ENCODE results near the gene CRMP1.
"Not testable (repeated sequence)": the region's sequence is repeated elsewhere in the genome, so short reads cannot be mapped to it uniquely, and the experiment has no call there.

Gene CRMP1

GRCh38 chr4:5816851-5817375 is 76.0 kb downstream of the CRMP1 start:
- no peak for DNase-seq

GRCh38 chr4:5816101-5816500 is 76.8 kb downstream of the CRMP1 start:
- DNase-seq: no peak

DNA sequence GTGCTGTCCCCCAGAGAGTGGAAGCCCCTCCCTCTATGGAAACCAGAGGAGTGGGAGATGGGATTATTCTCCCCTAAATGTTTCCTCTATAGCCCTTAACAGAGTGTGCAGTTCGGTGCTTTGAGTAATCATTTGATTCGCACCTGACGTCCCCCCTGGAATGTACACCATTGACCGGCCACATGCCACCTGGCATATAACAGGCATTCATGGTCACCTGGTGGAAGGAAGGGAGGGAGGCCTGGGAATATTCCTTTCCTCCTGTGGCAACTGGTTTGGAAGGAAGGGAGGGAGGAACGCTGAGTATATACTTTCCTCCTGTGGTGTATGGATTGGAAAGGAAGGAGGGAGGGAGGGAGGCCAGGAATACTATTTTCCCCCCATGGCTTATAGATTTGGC is 77.2 kb downstream of the CRMP1 start:
- DNase-seq: no peak

- no peak for DNase-seq
Observed at GRCh38 chr4:5814421-5814820, 78.5 kb downstream of the CRMP1 start.

DNA sequence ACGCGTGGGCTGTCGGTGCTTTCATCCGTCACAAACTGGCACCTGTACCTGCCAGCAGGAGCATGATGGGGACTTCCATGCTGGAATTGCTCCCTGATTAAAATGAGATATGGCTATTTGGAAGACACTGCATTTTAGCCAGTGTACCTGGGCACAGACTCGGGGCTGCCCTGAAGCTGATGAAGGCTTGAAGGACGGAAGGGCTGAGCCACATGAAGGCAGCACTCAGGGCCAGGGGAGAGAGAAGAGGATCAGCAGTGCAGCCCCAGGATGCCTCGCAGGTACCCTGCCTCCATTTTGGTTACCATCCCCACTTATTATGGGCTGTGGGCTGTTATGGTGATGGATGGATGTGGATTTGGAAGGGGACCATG is 79.0 kb downstream of the CRMP1 start:
- no peak for DNase-seq

- DNase-seq: no peak
Observed at GRCh38 chr4:5812506-5813229, 80.2 kb downstream of the CRMP1 start.

- DNase-seq: not testable (repeated sequence)
Observed at GRCh38 chr4:5812057-5812456, 80.8 kb downstream of the CRMP1 start.

GRCh38 chr4:5810770-5811430 is 82.0 kb downstream of the CRMP1 start:
- no peak for DNase-seq

- no peak for DNase-seq
Observed at GRCh38 chr4:5810151-5810550, 82.7 kb downstream of the CRMP1 start.

GRCh38 chr4:5809216-5809776 is 83.6 kb downstream of the CRMP1 start:
- DNase-seq: no peak

GRCh38 chr4:5808081-5808741 is 84.7 kb downstream of the CRMP1 start:
- DNase-seq: no peak

GRCh38 chr4:5805270-5805669 is 87.6 kb downstream of the CRMP1 start:
- DNase-seq: no peak

DNA sequence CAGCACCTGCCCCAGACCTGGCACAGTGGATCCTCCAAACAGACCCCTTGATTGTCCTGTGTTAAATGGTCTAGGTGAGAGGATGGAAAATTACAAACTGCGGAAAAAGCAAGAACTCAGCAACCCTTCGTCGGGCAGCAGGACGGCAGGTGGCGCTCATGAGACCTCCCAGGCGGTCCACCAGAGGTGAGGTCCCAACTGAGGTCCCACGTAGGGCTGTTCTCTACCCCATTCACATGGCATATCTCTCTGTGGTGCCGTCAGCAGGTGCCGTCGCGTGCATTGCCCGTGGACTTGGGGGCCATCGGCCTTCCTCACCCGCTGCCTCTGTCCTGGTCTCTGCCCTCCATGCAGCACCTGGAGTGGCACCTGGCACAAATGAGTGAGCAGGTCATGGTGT is 88.2 kb downstream of the CRMP1 start:
- no peak for DNase-seq

GRCh38 chr4:5802565-5802964 is 90.3 kb downstream of the CRMP1 start:
- no peak for DNase-seq

GRCh38 chr4:5801696-5802095 is 91.2 kb downstream of the CRMP1 start:
- DNase-seq: no peak

- DNase-seq: no peak
Observed at GRCh38 chr4:5800496-5800895, 92.4 kb downstream of the CRMP1 start.

DNA sequence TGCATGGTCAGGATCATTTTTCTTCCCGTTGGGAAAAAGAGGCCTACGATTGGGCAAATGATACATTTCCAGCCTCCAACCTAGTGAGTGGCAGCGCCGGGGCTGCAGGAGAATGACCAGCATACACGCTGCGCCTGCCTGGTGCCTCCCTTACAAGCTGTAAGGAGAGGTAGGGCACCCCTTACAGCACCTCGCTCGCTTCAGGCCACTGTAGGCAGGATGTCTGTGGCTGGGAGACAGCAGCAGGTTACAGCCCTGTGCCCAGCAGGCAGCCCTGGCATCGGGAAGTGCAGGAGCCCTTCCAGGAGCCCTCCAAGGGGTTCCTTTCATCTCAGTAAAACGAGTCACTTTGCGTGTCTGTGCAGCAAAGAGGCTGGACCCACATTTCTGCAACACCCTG is 93.5 kb downstream of the CRMP1 start:
- DNase-seq: no peak

DNA sequence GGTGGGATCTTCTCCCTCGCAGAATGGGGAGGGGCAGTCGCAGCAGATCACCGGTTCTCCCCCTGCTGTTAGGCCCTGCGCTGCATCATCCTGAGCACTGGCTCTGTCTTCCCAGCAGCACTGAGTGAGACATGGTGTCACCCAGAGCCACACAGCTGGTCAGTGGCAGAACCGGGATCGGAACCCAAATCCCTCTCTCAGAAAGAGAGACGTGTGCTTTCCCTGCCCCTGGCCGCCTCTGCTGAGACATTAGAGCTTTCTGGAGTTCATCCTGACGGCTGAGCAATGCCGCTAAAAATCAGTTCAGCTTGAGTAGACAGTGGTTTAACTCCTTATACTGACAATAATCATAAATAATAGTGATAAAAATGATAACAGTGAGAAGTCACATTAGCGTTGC is 93.9 kb downstream of the CRMP1 start:
- DNase-seq: no peak

- DNase-seq: no peak
Observed at GRCh38 chr4:5798462-5798861, 94.4 kb downstream of the CRMP1 start.

GRCh38 chr4:5797866-5798265 is 95.0 kb downstream of the CRMP1 start:
- no peak for DNase-seq

DNA sequence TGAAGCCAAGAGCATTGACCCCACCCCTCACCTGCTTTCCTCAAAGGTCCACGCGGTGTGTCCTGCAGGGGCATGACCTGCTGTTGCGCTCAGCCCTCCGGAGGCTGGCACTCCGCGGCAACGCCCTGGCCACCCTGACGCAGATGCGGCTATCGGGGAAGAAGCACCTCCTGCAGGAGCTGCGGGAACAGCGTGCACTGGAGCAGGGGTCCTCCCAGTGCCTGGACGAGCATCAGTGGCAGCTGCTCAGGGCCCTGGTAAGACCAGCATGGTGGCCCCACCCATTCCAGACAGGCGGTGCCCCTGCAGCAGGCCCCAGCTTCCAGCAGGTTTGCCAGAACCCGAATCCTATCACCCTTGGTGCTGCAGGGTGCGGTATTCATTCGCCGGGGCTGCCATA is 95.9 kb downstream of the CRMP1 start:
- no peak for DNase-seq

GRCh38 chr4:5795580-5795979 is 97.3 kb downstream of the CRMP1 start:
- no peak for DNase-seq

DNA sequence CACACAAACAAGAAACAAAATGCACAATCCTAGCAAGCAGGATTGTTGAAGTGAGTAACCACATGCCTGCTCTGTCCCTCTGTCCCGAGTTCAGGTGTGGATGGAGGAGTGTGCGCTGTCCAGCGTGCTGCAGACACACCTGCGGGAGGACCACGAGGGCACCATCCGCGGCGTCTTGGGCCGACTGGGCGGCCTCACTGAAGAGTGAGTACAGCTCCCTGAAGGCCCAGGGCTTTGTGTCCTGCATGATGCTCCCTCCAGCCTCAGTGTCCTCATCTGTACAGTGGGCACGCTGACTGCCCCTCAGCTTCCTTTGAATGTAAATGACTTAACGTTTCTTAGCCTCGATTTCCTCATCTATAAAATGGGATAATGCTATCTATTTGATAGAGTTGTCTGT is 99.4 kb downstream of the CRMP1 start:
- no peak for DNase-seq

DNA sequence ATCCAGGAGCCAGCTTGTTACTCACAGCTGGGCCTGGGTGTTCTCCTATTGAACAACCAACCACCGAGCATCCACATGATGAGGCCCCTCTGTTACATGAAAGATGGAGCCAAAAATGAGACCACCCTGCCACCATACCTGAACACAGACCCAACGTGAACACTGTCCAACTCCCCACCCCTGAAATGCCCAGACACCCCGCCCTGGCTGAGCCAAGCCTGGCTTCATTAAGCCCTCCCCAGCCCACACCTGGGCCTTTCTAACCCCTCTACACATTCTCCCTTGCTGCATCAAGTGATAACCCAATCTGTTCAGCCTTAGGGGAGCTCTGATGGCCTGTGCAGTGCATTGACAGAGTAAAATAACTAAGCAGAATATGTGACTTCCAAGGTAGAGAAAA is 101.2 kb downstream of the CRMP1 start:
- DNase-seq: no peak
